HG02885 (cell line): ENCODE measurements around the gene DNAJB14.
"Not testable (repeated sequence)": the region's sequence is repeated elsewhere in the genome, so short reads cannot be mapped to it uniquely, and the experiment has no call there.

Source experiments
- ATAC-seq: cut with Tn5 transposase; IDR thresholded peaks from one replicate; pipeline ENCODE4 v1.9.1; 2021; ENCODE audit warnings: mild to moderate bottlenecking; ENCODE audit not compliant: unreplicated experiment, poor library complexity

The DNAJB14 gene

GRCh38 chr4:99946356-99947189 lies at the start of gene DNAJB14:
Gene DNAJB14 (minus strand): TSS chr4:99946618. CDS start chr4:99946571, 47 bp downstream.
- ATAC-seq = peak; percentile 46

- no peak for ATAC-seq
Measured at GRCh38 chr4:99991741-99992140, 45.3 kb upstream of the DNAJB14 start.

- ATAC-seq = no peak
Measured at GRCh38 chr4:99987681-99988080, 41.3 kb upstream of the DNAJB14 start.

GRCh38 chr4:99986792-99987191 lies 40.4 kb upstream of the DNAJB14 start:
- ATAC-seq = peak; percentile 79

- ATAC-seq = peak; percentile 59
Measured at GRCh38 chr4:99983289-99983943, 37.0 kb upstream of the DNAJB14 start.

GRCh38 chr4:99979872-99980271 lies 33.5 kb upstream of the DNAJB14 start:
- no peak for ATAC-seq

GRCh38 chr4:99971453-99972111 lies 25.2 kb upstream of the DNAJB14 start:
- ATAC-seq = no peak

GRCh38 chr4:99968330-99968729 lies 21.9 kb upstream of the DNAJB14 start:
- ATAC-seq = no peak

GRCh38 chr4:99966692-99967091 lies 20.3 kb upstream of the DNAJB14 start:
- no peak for ATAC-seq

GRCh38 chr4:99965674-99966350 lies 19.4 kb upstream of the DNAJB14 start:
- no peak for ATAC-seq

- no peak for ATAC-seq
Measured at GRCh38 chr4:99965173-99965572, 18.8 kb upstream of the DNAJB14 start.

GRCh38 chr4:99961711-99962110 lies 15.3 kb upstream of the DNAJB14 start:
- ATAC-seq = no peak

- ATAC-seq = no peak
Measured at GRCh38 chr4:99960648-99961047, 14.2 kb upstream of the DNAJB14 start.

GRCh38 chr4:99958207-99958606 lies 11.8 kb upstream of the DNAJB14 start:
- not testable (repeated sequence) for ATAC-seq

- ATAC-seq = no peak
Measured at GRCh38 chr4:99950913-99951254, 4.5 kb upstream of the DNAJB14 start.

GRCh38 chr4:99949999-99950912 lies 3.8 kb upstream of the DNAJB14 start, which contains the start of gene H2AZ1:
Gene H2AZ1 (minus strand): TSS chr4:99950275. CDS start chr4:99950170, 105 bp downstream.
- ATAC-seq = peak; percentile 62

GRCh38 chr4:99949034-99949998 lies 2.9 kb upstream of the DNAJB14 start:
- peak; percentile 23 for ATAC-seq

GRCh38 chr4:99947608-99948007 lies 1.2 kb upstream of the DNAJB14 start:
- no peak for ATAC-seq
